ENCODE results near the gene MRPS6. TPM values are rescaled to one million over a fixed set of nuclear protein-coding genes. Genes with fewer than 3 reads are reported as not detected.

Gene MRPS6
- total and polyA plus RNA-seq, 10 donors: 18.7 to 74.9 (median 37.7) TPM

GRCh38 chr21:34129901-34130715 lies 56.7 kb downstream of the MRPS6 start:
- Histone ChIP-seq H3K4me1 (peaks cover 4 to 56% (median 33%) of the 10 kb centered on the region in 6 donors), H3K36me3 (peaks cover 0 to 67% (median 17%) of the 10 kb centered on the region in 6 donors), H3K9me3 (no peaks in the 10 kb centered on the region), H3K27ac (peak overlapping the region; percentile 27 to 68 (median 48)), H3K4me3 (no peak overlapping the region), H3K27me3 (replicated peaks in 1 of 7) (no peaks in the 10 kb centered on the region)
- intact Hi-C loops (cut with DNase I; ENCODE audit: low total_unique reads): no loop called here
- 58 to 71% (median 68%) methylated on average over 5 of the region's 5 CpGs for WGBS, 5 donors
- no peak for TF ChIP-seq POLR2AphosphoS5 (IDR thresholded peaks at IDR 0.05)
- TF ChIP-seq POLR2A (IDR thresholded peaks at IDR 0.05): no peak
- TF ChIP-seq CTCF (IDR thresholded peaks at IDR 0.05 in 8 of 11, conservative IDR thresholded peaks at IDR 0.05 in 3 of 11): no peak
- DNase-seq: no peak

GRCh38 chr21:34130716-34130985 lies 57.3 kb downstream of the MRPS6 start:
- peak overlapping the region in 4 of 8 donors; percentile 46 to 68 (median 56) for H3K27ac ChIP-seq
- H3K27me3 ChIP-seq (replicated peaks in 1 of 7): no peaks in the 10 kb centered on the region
- peaks cover 4 to 56% (median 33%) of the 10 kb centered on the region in 6 donors for H3K4me1 ChIP-seq
- peaks cover 0 to 3% (median 0%) of the 10 kb centered on the region in 8 donors for H3K9me3 ChIP-seq
- H3K4me3 ChIP-seq: no peak overlapping the region
- TF ChIP-seq POLR2AphosphoS5 (IDR thresholded peaks at IDR 0.05) (no peak), POLR2A (IDR thresholded peaks at IDR 0.05) (no peak), CTCF (IDR thresholded peaks at IDR 0.05 in 8 of 11, conservative IDR thresholded peaks at IDR 0.05 in 3 of 11) (no peak)
- 85 to 93% (median 91%) methylated on average over 2 of the region's 2 CpGs for WGBS, 5 donors
- no peak for DNase-seq
- intact Hi-C loops (cut with DNase I; ENCODE audit: low total_unique reads): no loop called here
- peaks cover 0 to 67% (median 19%) of the 10 kb centered on the region in 6 donors for H3K36me3 ChIP-seq

- Histone ChIP-seq H3K36me3 (peaks cover 0 to 66% (median 12%) of the 10 kb centered on the region in 6 donors), H3K4me3 (no peak overlapping the region), H3K9me3 (peaks cover 0 to 10% (median under 1%) of the 10 kb centered on the region in 8 donors), H3K27ac (peak overlapping the region in 2 of 8 donors; percentile 22 to 68), H3K4me1 (peaks cover 4 to 56% (median 33%) of the 10 kb centered on the region in 6 donors), H3K27me3 (replicated peaks in 1 of 7) (no peaks in the 10 kb centered on the region)
- no peak for DNase-seq
- intact Hi-C loops (cut with DNase I; ENCODE audit: low total_unique reads): no loop called here
- 90 to 96% (median 95%) methylated on average over 4 of the region's 4 CpGs for WGBS, 5 donors
- TF ChIP-seq POLR2A (IDR thresholded peaks at IDR 0.05) (no peak), POLR2AphosphoS5 (IDR thresholded peaks at IDR 0.05) (no peak), CTCF (IDR thresholded peaks at IDR 0.05 in 8 of 11, conservative IDR thresholded peaks at IDR 0.05 in 3 of 11) (no peak)
These were observed 58.2 kb downstream of the MRPS6 start for GRCh38 chr21:34131586-34131985.

- no peak for DNase-seq
- Histone ChIP-seq H3K4me3 (no peak overlapping the region), H3K9me3 (peaks cover 0 to 14% (median 6%) of the 10 kb centered on the region in 8 donors), H3K4me1 (peaks cover 4 to 56% (median 33%) of the 10 kb centered on the region in 6 donors), H3K36me3 (peaks cover 0 to 60% (median 9%) of the 10 kb centered on the region in 6 donors), H3K27ac (peak overlapping the region in 2 of 8 donors; percentile 7 to 68), H3K27me3 (replicated peaks in 1 of 7) (no peaks in the 10 kb centered on the region)
- intact Hi-C loops (cut with DNase I; ENCODE audit: low total_unique reads): no loop called here
- 83 to 94% (median 86%) methylated on average over 13 of the region's 13 CpGs for WGBS, 5 donors
- no peak for TF ChIP-seq POLR2AphosphoS5 (IDR thresholded peaks at IDR 0.05)
- TF ChIP-seq POLR2A (IDR thresholded peaks at IDR 0.05): no peak
- no peak for TF ChIP-seq CTCF (IDR thresholded peaks at IDR 0.05 in 8 of 11, conservative IDR thresholded peaks at IDR 0.05 in 3 of 11)
These were observed 58.8 kb downstream of the MRPS6 start for GRCh38 chr21:34132202-34132601.

All from spleen (tissue), 11 donors.